ENCODE results near the gene TRIM17. TPM values are rescaled to one million over a fixed set of nuclear protein-coding genes. Genes with fewer than 3 reads are reported as not detected.
"Not testable (repeated sequence)": the region's sequence is repeated elsewhere in the genome, so short reads cannot be mapped to it uniquely, and the experiment has no call there.

The TRIM17 gene
- total RNA-seq, 2 experiments from 2014 or later, result 0.13 TPM; not detected in 1

DNA sequence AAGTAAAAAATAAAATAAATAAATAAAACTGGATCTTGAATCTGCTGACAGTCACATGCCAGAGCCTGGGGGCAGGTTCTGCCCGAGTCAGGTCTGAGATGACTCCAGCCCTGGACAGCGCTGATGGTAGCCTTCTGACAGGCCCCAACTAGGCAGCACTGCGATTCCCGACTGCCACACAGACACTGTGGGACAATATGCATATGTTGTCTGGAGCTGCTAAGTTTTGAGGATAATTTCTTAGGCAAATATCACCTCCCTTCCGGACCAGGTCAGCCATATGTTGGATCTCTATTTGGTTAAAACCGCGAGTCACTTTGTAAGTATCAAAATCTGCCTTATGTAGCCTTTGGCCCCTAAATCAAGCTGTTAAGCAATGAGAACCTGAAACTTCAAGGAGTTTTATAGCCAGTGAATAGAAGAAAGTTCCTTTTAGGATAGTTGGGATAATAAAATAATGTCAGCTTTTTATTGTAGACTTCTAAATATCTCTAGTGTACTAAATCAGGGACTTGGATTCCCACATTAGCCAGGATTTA, 20.8 kb upstream of the TRIM17 start:
- no peak overlapping the region for H3K4me2 ChIP-seq (ENCODE audit: low read length)
- no peaks in the 10 kb centered on the region for H3K9me3 ChIP-seq (ENCODE audit: low read length)
- H3K4me3 ChIP-seq (ENCODE audit: low read depth, low read length, poor library complexity, severe bottlenecking), result no peak overlapping the region
- H3K9me2 ChIP-seq (ENCODE audit: insufficient read depth, low read length), result no peaks in the 10 kb centered on the region
- no peaks in the 10 kb centered on the region for H4K20me1 ChIP-seq (ENCODE audit: insufficient read depth, low read length)
- no peaks in the 10 kb centered on the region for H3K36me3 ChIP-seq (ENCODE audit: insufficient read depth, low read length)
- TF ChIP-seq EZH2phosphoT487 (IDR thresholded peaks at IDR 0.05; ENCODE audit: borderline replicate concordance, low read depth, low read length), result no peak
- TF ChIP-seq, protein P1, sequence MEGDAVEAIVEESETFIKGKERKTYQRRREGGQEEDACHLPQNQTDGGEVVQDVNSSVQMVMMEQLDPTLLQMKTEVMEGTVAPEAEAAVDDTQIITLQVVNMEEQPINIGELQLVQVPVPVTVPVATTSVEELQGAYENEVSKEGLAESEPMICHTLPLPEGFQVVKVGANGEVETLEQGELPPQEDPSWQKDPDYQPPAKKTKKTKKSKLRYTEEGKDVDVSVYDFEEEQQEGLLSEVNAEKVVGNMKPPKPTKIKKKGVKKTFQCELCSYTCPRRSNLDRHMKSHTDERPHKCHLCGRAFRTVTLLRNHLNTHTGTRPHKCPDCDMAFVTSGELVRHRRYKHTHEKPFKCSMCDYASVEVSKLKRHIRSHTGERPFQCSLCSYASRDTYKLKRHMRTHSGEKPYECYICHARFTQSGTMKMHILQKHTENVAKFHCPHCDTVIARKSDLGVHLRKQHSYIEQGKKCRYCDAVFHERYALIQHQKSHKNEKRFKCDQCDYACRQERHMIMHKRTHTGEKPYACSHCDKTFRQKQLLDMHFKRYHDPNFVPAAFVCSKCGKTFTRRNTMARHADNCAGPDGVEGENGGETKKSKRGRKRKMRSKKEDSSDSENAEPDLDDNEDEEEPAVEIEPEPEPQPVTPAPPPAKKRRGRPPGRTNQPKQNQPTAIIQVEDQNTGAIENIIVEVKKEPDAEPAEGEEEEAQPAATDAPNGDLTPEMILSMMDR (conservative IDR thresholded peaks at IDR 0.05; ENCODE audit: low read length), result no peak
- no TSS peak for BruUV-seq (replicated peaks)
- intact Hi-C loops (cut with micrococcal nuclease; ENCODE audit: unreplicated experiment), result no loop called here
- CTCF ChIA-PET (ENCODE audit: unreplicated experiment), result no interaction called here
- no peak overlapping the region for H3K27ac ChIP-seq (ENCODE audit: low read depth, low read length, poor library complexity, severe bottlenecking)
- no peak for DNase-seq (ENCODE audit: low spot score)
- no peaks in the 10 kb centered on the region for H3K4me1 ChIP-seq (ENCODE audit: insufficient read depth, low read length, poor library complexity, severe bottlenecking)
- H3K79me2 ChIP-seq (ENCODE audit: insufficient read depth, low read depth, low read length), result no peaks in the 10 kb centered on the region
- H2AFZ ChIP-seq (ENCODE audit: low read length), result no peak overlapping the region
- POLR2A ChIA-PET, result no interaction called here

DNA sequence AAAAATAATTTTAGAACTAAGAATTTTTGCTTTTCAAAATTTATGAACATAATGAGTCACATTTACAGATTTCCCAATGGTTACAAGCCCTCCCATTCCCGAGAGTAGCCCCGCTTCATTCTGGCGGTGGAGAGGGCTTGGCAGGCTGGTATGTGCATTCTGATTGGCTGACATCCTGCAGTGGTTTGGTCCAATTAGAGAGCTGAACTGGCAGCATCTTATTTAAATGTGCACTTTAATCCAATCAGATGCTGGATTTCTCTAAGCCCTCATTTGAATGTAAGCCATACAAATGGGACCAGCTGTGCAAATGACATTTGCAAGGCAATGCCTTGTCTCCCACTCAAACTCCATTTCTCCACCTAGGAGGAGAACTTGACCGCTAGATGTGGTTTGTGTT, 18.0 kb upstream of the TRIM17 start:
- TF ChIP-seq EZH2phosphoT487 (IDR thresholded peaks at IDR 0.05; ENCODE audit: borderline replicate concordance, low read depth, low read length), result no peak
- TF ChIP-seq, protein P1 (conservative IDR thresholded peaks at IDR 0.05; ENCODE audit: low read length), result no peak
- no peak for DNase-seq (ENCODE audit: low spot score)
- CTCF ChIA-PET (ENCODE audit: unreplicated experiment), result no interaction called here
- Histone ChIP-seq H4K20me1 (ENCODE audit: insufficient read depth, low read length) (no peaks in the 10 kb centered on the region; the same call in 1 of the 2 replicates), H3K4me3 (ENCODE audit: low read depth, low read length, poor library complexity, severe bottlenecking) (no peak overlapping the region), H3K79me2 (ENCODE audit: insufficient read depth, low read depth, low read length) (no peaks in the 10 kb centered on the region), H3K4me2 (ENCODE audit: low read length) (no peak overlapping the region), H3K36me3 (ENCODE audit: insufficient read depth, low read length) (no peaks in the 10 kb centered on the region), H3K9me3 (ENCODE audit: low read length) (no peaks in the 10 kb centered on the region), H2AFZ (ENCODE audit: low read length) (no peak overlapping the region), H3K4me1 (ENCODE audit: insufficient read depth, low read length, poor library complexity, severe bottlenecking) (no peaks in the 10 kb centered on the region), H3K9me2 (ENCODE audit: insufficient read depth, low read length) (no peaks in the 10 kb centered on the region), H3K27ac (ENCODE audit: low read depth, low read length, poor library complexity, severe bottlenecking) (no peak overlapping the region)
- POLR2A ChIA-PET, result no interaction called here
- intact Hi-C loops (cut with micrococcal nuclease; ENCODE audit: unreplicated experiment), result no loop called here
- no TSS peak for BruUV-seq (replicated peaks)

DNA sequence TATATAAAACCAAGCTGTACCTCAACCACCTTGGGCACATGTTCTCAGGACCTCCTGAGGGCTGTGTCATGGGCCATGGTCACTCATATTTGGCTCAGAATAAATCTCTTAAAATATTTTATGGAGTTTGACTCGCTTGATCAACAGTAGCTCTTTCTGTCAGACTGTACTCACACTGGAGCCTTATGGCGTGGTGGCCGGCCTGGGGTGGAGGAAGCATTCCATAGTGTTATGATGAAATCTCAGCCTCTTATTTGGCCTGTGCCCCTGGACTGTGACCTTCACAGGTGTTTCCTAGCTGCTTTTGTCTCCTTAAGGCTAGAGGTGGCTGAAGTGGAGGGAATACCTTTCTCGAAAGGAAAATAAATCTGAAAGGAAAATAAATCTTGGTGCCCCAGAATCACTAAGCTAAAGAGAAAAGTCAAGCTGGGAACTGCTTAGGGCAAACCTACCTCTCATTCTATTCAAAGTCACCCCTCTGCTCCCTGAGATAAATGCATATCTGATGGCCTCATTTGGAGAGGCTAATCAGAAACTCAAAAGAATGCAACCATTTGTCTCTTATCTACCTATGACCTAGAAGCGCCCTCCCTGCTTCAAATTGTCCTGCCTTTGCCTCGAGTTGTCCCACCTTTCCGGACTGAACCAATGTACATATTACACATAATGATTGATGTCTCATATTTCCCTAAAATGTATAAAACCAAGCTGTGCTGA, 16.8 kb upstream of the TRIM17 start:
- H4K20me1 ChIP-seq (ENCODE audit: insufficient read depth, low read length); H3K36me3 ChIP-seq (ENCODE audit: insufficient read depth, low read length); BruUV-seq (replicated peaks); H3K27ac ChIP-seq (ENCODE audit: low read depth, low read length, poor library complexity, severe bottlenecking); H3K79me2 ChIP-seq (ENCODE audit: insufficient read depth, low read depth, low read length); H3K9me3 ChIP-seq (ENCODE audit: low read length); H3K9me2 ChIP-seq (ENCODE audit: insufficient read depth, low read length); CTCF ChIA-PET (ENCODE audit: unreplicated experiment); intact Hi-C loops (cut with micrococcal nuclease; ENCODE audit: unreplicated experiment); H3K4me2 ChIP-seq (ENCODE audit: low read length); DNase-seq (ENCODE audit: low spot score); H2AFZ ChIP-seq (ENCODE audit: low read length); H3K4me1 ChIP-seq (ENCODE audit: insufficient read depth, low read length, poor library complexity, severe bottlenecking); H3K4me3 ChIP-seq (ENCODE audit: low read depth, low read length, poor library complexity, severe bottlenecking): not testable (repeated sequence)
- POLR2A ChIA-PET, result interaction anchor here (0.8 kb wide), 1 partner anchor 14 kb away, joined by 3 read pairs; no protein-coding TSS in a partner anchor
